A549 (cell line): ENCODE data around the gene TNNT2. TPM values are rescaled to one million over a fixed set of nuclear protein-coding genes. Genes with fewer than 3 reads are reported as not detected.

Experiments used
- ATAC-seq, 2 experiments: fragments of 200-7000 bp in 1 of 2; fragments of >200 bp in 1 of 2; cut with Nextera tagmentation in 1 of 2; cut with Tn5 transposase in 1 of 2; 3 replicates each; pipeline versions ENCODE4 v1.8.0 to v1.9.1; 2018 to 2020; ENCODE audit warnings: mild to moderate bottlenecking in 1 of 2, moderate library complexity in 1 of 2
- CTCF ChIA-PET: fragments of 300-600 bp; sonication (Branson Sonifier 250); formaldehyde crosslinking; extraction: SDS; loops from one replicate; lab custom pipeline; 2021; ENCODE audit warnings: antibody characterized with exemption, inconsistent platforms; lab: Yijun Ruan, JAX
- POLR2A ChIA-PET: fragments of 350-600 bp; formaldehyde crosslinking; extraction: SDS; loops from one replicate; lab custom pipeline; 2021; ENCODE audit warnings: antibody characterized with exemption, inconsistent platforms; lab: Yijun Ruan, JAX
- DNase-seq, 2 experiments: peaks; one replicate each; pipeline versions ENCODE4 v3.0.0 to v3.0.0-alpha.2; 2011 to 2016; ENCODE audit warnings: low read depth in 1 of 2, low spot score in 1 of 2
- FAIRE-seq: peaks from 2 replicates; lab custom pipeline; 2011; peaks lifted over from hg19 to GRCh38; lab: Jason Lieb, UNC
- H3K27ac ChIP-seq, 2 experiments: fragments of >200 bp; sonication (Bioruptor Twin); formaldehyde crosslinking; 3 replicates each; pipeline ENCODE4 v1.5.1; 2016 to 2017
- H3K4me1 ChIP-seq: fragments of >200 bp; sonication (Bioruptor Twin); formaldehyde crosslinking; 3 replicates; pipeline ENCODE4 v1.6.1; 2016
- H3K4me2 ChIP-seq: fragments of >200 bp; sonication (Bioruptor Twin); formaldehyde crosslinking; 3 replicates; pipeline ENCODE4 v1.6.1; 2016
- H3K4me3 ChIP-seq: fragments of >200 bp; sonication (Bioruptor Twin); formaldehyde crosslinking; 3 replicates; pipeline ENCODE4 v1.5.1; 2016
- H3K9me3 ChIP-seq: fragments of >200 bp; sonication (Bioruptor Twin); formaldehyde crosslinking; 3 replicates; pipeline ENCODE4 v1.6.1; 2016
- CTCF ChIP-seq: fragments of >200 bp; sonication (Bioruptor Twin); formaldehyde crosslinking; IDR thresholded peaks from 3 replicates; pipeline ENCODE4 v1.5.1; 2016
- ELK1 ChIP-seq: fragments of 150-350 bp; IDR thresholded peaks from 2 replicates; pipeline ENCODE4 v1.6.1; 2014; ENCODE audit warnings: low read depth, mild to moderate bottlenecking, low read length
- EP300 ChIP-seq, 2 experiments: fragments of >200 bp; sonication (Bioruptor Twin); formaldehyde crosslinking; IDR thresholded peaks; 2 replicates in 1 of 2; 3 replicates in 1 of 2; pipeline ENCODE4 v1.6.1; 2016 to 2017
- ESRRA ChIP-seq: fragments of 150-350 bp; IDR thresholded peaks from 2 replicates; pipeline ENCODE4 v1.6.1; 2014; ENCODE audit warnings: mild to moderate bottlenecking, low read length, borderline replicate concordance
- FOSL2 ChIP-seq, 2 experiments: fragments of 450-650 bp in 1 of 2; fragments of >200 bp in 1 of 2; sonication (Bioruptor Twin) in 1 of 2; formaldehyde crosslinking; IDR thresholded peaks; 2 replicates each; pipeline versions ENCODE4 v1.5.0 to v1.6.1; 2016 to 2020; ENCODE audit warnings: mild to moderate bottlenecking in 1 of 2, moderate library complexity in 1 of 2
- FOXS1 ChIP-seq: fragments of 250-450 bp; sonication (Bioruptor Pico); IDR thresholded peaks from 2 replicates; pipeline ENCODE4 v1.5.0; 2020; ENCODE audit warnings: mild to moderate bottlenecking, moderate library complexity
- HES2 ChIP-seq: fragments of >200 bp; sonication (Bioruptor Twin); formaldehyde crosslinking; IDR thresholded peaks from 2 replicates; pipeline ENCODE4 v1.6.1; 2016
- HMGXB4 ChIP-seq: fragments of 250-450 bp; sonication (Bioruptor Pico); IDR thresholded peaks from 2 replicates; pipeline ENCODE4 v1.5.0; 2021; ENCODE audit warnings: mild to moderate bottlenecking, moderate library complexity, borderline replicate concordance
- JUN ChIP-seq, 2 experiments: fragments of >200 bp; sonication (Bioruptor Twin); formaldehyde crosslinking; IDR thresholded peaks; 2 replicates in 1 of 2; 3 replicates in 1 of 2; pipeline ENCODE4 v1.6.1; 2016 to 2017
- JUNB ChIP-seq: fragments of >200 bp; sonication (Bioruptor Twin); formaldehyde crosslinking; IDR thresholded peaks from 2 replicates; pipeline ENCODE4 v1.6.1; 2016
- MAX ChIP-seq: IDR thresholded peaks from 2 replicates; pipeline ENCODE4 v1.6.1; 2012
- MYC ChIP-seq: IDR thresholded peaks from 2 replicates; pipeline ENCODE4 v1.6.1; 2012; ENCODE audit warnings: mild to moderate bottlenecking, inconsistent platforms, low read length, improper control_type of control experiment, borderline replicate concordance
- RFX5 ChIP-seq: fragments of 450-650 bp; IDR thresholded peaks from 2 replicates; pipeline ENCODE4 v1.7.1; 2014; ENCODE audit warnings: antibody characterized with exemption, mild to moderate bottlenecking, moderate library complexity
- SMC3 ChIP-seq: fragments of >200 bp; sonication (Bioruptor Twin); formaldehyde crosslinking; IDR thresholded peaks from 3 replicates; pipeline ENCODE4 v1.6.1; 2018; ENCODE audit warnings: inconsistent platforms
- TP53 ChIP-seq: fragments of 250-450 bp; sonication (Bioruptor Pico); IDR thresholded peaks from 2 replicates; pipeline ENCODE4 v1.5.0; 2021; ENCODE audit warnings: mild to moderate bottlenecking, moderate library complexity
- ZC3H11A ChIP-seq: fragments of 450-650 bp; IDR thresholded peaks from 2 replicates; pipeline ENCODE4 v1.6.1; 2014; ENCODE audit warnings: antibody characterized with exemption, mild to moderate bottlenecking
- WGBS: methylation state at CpG from one replicate; pipeline ENCODE4 v1.1.6; 2017; ENCODE audit errors: missing lambda C conversion rate; 5-methylcytosine and 5-hydroxymethylcytosine counted together
- polyA plus RNA-seq, 4 experiments: library from polyadenylated mRNA; depleted of rRNA in 3 of 4; stranded (reverse); fragments of >200 nt; fragmentation: RNase III in 1 of 4; extraction: RNeasy Plus Mini Kit Qiagen cat#74134 plus additional on column Dnase treatment in 1 of 4; gene quantifications; 2 replicates in 3 of 4; 3 replicates in 1 of 4; pipeline ENCODE4 v1.2.3, GENCODE V29; 2011 to 2017

The TNNT2 gene
- polyA plus RNA-seq, 2 of the 4 experiments (the other 2 are of a cell fraction) = 0.09 TPM; not detected in 1

GRCh38 chr1:201405484-201405831 is 28.0 kb upstream of the TNNT2 start:
- CTCF ChIA-PET = interaction anchor here (1.4 to 15.0 kb wide), 7 partner anchors 17 to 151 kb away, joined by 3 to 334 read pairs (median 46); no protein-coding TSS in a partner anchor
- POLR2A ChIA-PET = interaction anchor here (1.0 kb wide), 1 partner anchor 9 kb away, joined by 3 read pairs; no protein-coding TSS in a partner anchor
- Histone ChIP-seq H3K4me3 (no peak overlapping the region), H3K4me1 (peaks cover 64% of the 10 kb centered on the region), H3K4me2 (peak overlapping the region; percentile 63), H3K27ac (peak overlapping the region; percentile 82 to 92), H3K9me3 (no peaks in the 10 kb centered on the region)
- ATAC-seq (peak; percentile 31 to 38; a peak in 5 of 6 replicates), DNase-seq (peak; percentile 52 to 62), FAIRE-seq (no peak)
- WGBS = 11% methylated on average over 10 of the region's 10 CpGs
- TF ChIP-seq EP300 (IDR thresholded peaks at IDR 0.05) (0 out of 5 replicates have a peak, but pooled peaks of 1 of the 2 experiments have one; percentile 14), MAX (peak; percentile 31; the same call in 1 of the 2 replicates), JUN (IDR thresholded peaks at IDR 0.05) (peak in 1 of 2 experiments; percentile 64; a peak in 3 of 5 replicates), FOSL2 (IDR thresholded peaks at IDR 0.05) (peak; percentile 43; the same call in 1 of the 2 replicates), FOSL2 (CRISPR knock-in tag; IDR thresholded peaks at IDR 0.05) (peak; percentile 62), HES2 (no peak), JUNB (peak; percentile 45; the same call in 1 of the 2 replicates), TP53 (no peak), SMC3 (0 out of 3 replicates have a peak, but pooled peaks have one; percentile 10)

GRCh38 chr1:201404722-201405483 is 27.4 kb upstream of the TNNT2 start:
- no peak; a peak in 1 of 6 replicates for ATAC-seq
- no peaks in the 10 kb centered on the region for H3K9me3 ChIP-seq
- no peak overlapping the region for H3K4me3 ChIP-seq
- peak overlapping the region; percentile 63 for H3K4me2 ChIP-seq
- no peak for DNase-seq
- no peak for TF ChIP-seq HES2
- TF ChIP-seq CTCF = no peak
- TF ChIP-seq ELK1 = no peak
- FAIRE-seq = no peak
- peaks cover 69% of the 10 kb centered on the region for H3K4me1 ChIP-seq
- 71% methylated on average over 9 of the region's 11 CpGs for WGBS
- CTCF ChIA-PET = interaction anchor here (1.1 to 15.0 kb wide), 9 partner anchors 16 to 150 kb away, joined by 3 to 334 read pairs (median 12); no protein-coding TSS in a partner anchor
- H3K27ac ChIP-seq = peak overlapping the region; percentile 82 to 92
- POLR2A ChIA-PET = interaction anchor here (1.0 kb wide), 1 partner anchor 9 kb away, joined by 3 read pairs; no protein-coding TSS in a partner anchor

GRCh38 chr1:201404055-201404454 is 26.6 kb upstream of the TNNT2 start:
- WGBS = 44% methylated on average over 7 of the region's 7 CpGs
- POLR2A ChIA-PET = no interaction called here
- FAIRE-seq = no peak

More at GRCh38 chr1:201404055-201404454, 26.6 kb upstream of the TNNT2 start:
- H3K4me3 ChIP-seq = no peak overlapping the region
- H3K9me3 ChIP-seq = no peaks in the 10 kb centered on the region
- DNase-seq (peak in 1 of 2 experiments; percentile 16), ATAC-seq (no peak; a peak in 1 of 6 replicates)
- peaks cover 75% of the 10 kb centered on the region for H3K4me1 ChIP-seq
- CTCF ChIA-PET = interaction anchor here (0.6 to 15.0 kb wide), 6 partner anchors 15 to 150 kb away, joined by 3 to 334 read pairs (median 9); no protein-coding TSS in a partner anchor
- TF ChIP-seq ESRRA (no peak), RFX5 (no peak), FOXS1 (CRISPR knock-in tag) (no peak), TP53 (no peak), ZC3H11A (no peak), MYC (no peak), HMGXB4 (CRISPR knock-in tag) (no peak), HES2 (no peak)
- peak overlapping the region; percentile 63; the same call in 1 of the 3 replicates for H3K4me2 ChIP-seq
- H3K27ac ChIP-seq = peak overlapping the region; percentile 82 to 92
